MV-4-11 (cell line): ENCODE results near the gene CIRBP.

Experiments used
- DNase-seq: peaks from one replicate; lab custom pipeline; 2025; lab: John Stamatoyannopoulos, UW

The CIRBP gene

GRCh38 chr19:1255186-1256161 is 13.7 kb upstream of the CIRBP start:
- DNase-seq, result no peak

GRCh38 chr19:1256646-1257474 is 12.3 kb upstream of the CIRBP start:
- DNase-seq, result no peak

GRCh38 chr19:1257475-1258162 is 11.5 kb upstream of the CIRBP start:
- DNase-seq, result no peak

- no peak for DNase-seq
Measured at GRCh38 chr19:1258163-1258492, 11.0 kb upstream of the CIRBP start.

- peak; percentile 33 for DNase-seq
Measured at GRCh38 chr19:1258707-1259205, 10.4 kb upstream of the CIRBP start.

- DNase-seq, result peak; percentile 75
Measured at GRCh38 chr19:1259206-1259875, 9.8 kb upstream of the CIRBP start.

- DNase-seq, result no peak
Measured at GRCh38 chr19:1259876-1260748, 9.0 kb upstream of the CIRBP start.

GRCh38 chr19:1260749-1261537 is 8.2 kb upstream of the CIRBP start:
- DNase-seq, result peak; percentile 96

- peak; percentile 19 for DNase-seq
Measured at GRCh38 chr19:1261538-1261797, 7.7 kb upstream of the CIRBP start.

- DNase-seq, result no peak
Measured at GRCh38 chr19:1261798-1262622, 7.1 kb upstream of the CIRBP start.

- no peak for DNase-seq
Measured at GRCh38 chr19:1262623-1263123, 6.5 kb upstream of the CIRBP start.

- DNase-seq, result no peak
Measured at GRCh38 chr19:1263188-1263587, 5.9 kb upstream of the CIRBP start.

GRCh38 chr19:1264801-1265614 is 4.1 kb upstream of the CIRBP start:
- DNase-seq, result peak; percentile 49

- DNase-seq, result peak; percentile 81
Measured at GRCh38 chr19:1265615-1266128, 3.5 kb upstream of the CIRBP start.

- DNase-seq, result peak; percentile 81
Measured at GRCh38 chr19:1266129-1266915, 2.8 kb upstream of the CIRBP start.

GRCh38 chr19:1266916-1267476 is 2.1 kb upstream of the CIRBP start:
- peak; percentile 65 for DNase-seq
